HL-60 (cell line): ENCODE data around the gene LOXL1.

Source experiments
- DNase-seq, 2 experiments: peaks; one replicate each; pipeline ENCODE4 v3.0.0-alpha.2; 2010 to 2020; ENCODE audit warnings: low read depth in 1 of 2, low spot score in 1 of 2
- H3K27ac ChIP-seq: fragments of 250-450 bp; sonication (Bioruptor Pico); replicated peaks from 2 replicates; pipeline ENCODE4 v1.5.1; 2020; ENCODE audit warnings: mild to moderate bottlenecking, moderate library complexity
- H3K27me3 ChIP-seq: fragments of 250-450 bp; sonication (Bioruptor Pico); 2 replicates; pipeline ENCODE4 v1.5.1; 2021; ENCODE audit warnings: mild to moderate bottlenecking, moderate library complexity; ENCODE audit not compliant: insufficient read depth, poor library complexity, severe bottlenecking
- H3K4me3 ChIP-seq: replicated peaks from 2 replicates; pipeline ENCODE4 v1.5.1; 2011; ENCODE audit warnings: mild to moderate bottlenecking, control low read depth, low read length; ENCODE audit not compliant: insufficient read depth
- GABPA ChIP-seq: IDR thresholded peaks from 2 replicates; pipeline ENCODE4 v1.6.1; 2012; ENCODE audit warnings: low read depth
- POLR2AphosphoS5 ChIP-seq: IDR thresholded peaks from 2 replicates; pipeline ENCODE4 v1.6.1; 2012; ENCODE audit warnings: low read depth
- SPI1 ChIP-seq: IDR thresholded peaks from 2 replicates; pipeline ENCODE4 v1.6.1; 2012; ENCODE audit warnings: low read depth, mild to moderate bottlenecking, borderline replicate concordance
- TF ChIP-seq, protein P1 (sequence below): IDR thresholded peaks from 2 replicates; pipeline ENCODE4 v1.6.1; 2012; ENCODE audit warnings: low read depth; ENCODE audit not compliant: insufficient replicate concordance
- TF ChIP-seq, protein P2 (sequence below): IDR thresholded peaks from one replicate; pipeline ENCODE4 v1.5.1; 2011; ENCODE audit warnings: low read length, control low read depth, inconsistent platforms; ENCODE audit not compliant: insufficient read depth

The LOXL1 gene

DNA sequence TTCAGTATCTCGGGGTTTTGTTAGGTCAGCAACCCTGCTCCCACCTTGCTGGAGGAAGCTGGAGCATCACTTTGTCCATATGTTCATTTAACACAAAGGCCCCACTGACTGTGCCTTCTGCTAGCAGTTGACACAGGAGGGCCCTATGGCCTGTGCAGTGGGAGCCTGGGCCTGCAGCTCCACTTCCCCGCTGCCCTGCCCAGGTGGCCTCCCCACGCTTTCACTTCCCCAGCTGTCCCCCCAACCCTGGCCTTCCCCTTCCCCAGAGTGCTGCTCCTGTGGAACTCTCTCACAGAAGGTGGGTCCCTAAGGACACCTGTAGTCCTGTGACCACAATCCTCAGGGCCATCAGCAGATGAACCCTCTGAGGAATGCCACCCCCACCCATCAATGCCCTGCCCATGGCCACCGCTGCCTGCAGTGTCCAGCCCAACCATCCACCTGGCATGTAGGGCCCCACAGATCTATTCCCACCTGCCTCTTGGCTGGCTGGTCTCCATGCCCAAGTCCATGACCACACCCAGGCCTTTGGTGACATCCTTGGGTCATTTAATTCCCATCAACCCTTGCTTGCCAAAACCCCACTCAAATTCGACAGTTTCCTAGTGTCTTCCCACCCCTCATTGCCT lies 39.4 kb upstream of the LOXL1 start:
- Histone ChIP-seq H3K4me3 (no peak overlapping the region), H3K27me3 (peaks cover 2% of the 10 kb centered on the region), H3K27ac (no peak overlapping the region)
- TF ChIP-seq POLR2AphosphoS5: no peak
- TF ChIP-seq, protein P1, sequence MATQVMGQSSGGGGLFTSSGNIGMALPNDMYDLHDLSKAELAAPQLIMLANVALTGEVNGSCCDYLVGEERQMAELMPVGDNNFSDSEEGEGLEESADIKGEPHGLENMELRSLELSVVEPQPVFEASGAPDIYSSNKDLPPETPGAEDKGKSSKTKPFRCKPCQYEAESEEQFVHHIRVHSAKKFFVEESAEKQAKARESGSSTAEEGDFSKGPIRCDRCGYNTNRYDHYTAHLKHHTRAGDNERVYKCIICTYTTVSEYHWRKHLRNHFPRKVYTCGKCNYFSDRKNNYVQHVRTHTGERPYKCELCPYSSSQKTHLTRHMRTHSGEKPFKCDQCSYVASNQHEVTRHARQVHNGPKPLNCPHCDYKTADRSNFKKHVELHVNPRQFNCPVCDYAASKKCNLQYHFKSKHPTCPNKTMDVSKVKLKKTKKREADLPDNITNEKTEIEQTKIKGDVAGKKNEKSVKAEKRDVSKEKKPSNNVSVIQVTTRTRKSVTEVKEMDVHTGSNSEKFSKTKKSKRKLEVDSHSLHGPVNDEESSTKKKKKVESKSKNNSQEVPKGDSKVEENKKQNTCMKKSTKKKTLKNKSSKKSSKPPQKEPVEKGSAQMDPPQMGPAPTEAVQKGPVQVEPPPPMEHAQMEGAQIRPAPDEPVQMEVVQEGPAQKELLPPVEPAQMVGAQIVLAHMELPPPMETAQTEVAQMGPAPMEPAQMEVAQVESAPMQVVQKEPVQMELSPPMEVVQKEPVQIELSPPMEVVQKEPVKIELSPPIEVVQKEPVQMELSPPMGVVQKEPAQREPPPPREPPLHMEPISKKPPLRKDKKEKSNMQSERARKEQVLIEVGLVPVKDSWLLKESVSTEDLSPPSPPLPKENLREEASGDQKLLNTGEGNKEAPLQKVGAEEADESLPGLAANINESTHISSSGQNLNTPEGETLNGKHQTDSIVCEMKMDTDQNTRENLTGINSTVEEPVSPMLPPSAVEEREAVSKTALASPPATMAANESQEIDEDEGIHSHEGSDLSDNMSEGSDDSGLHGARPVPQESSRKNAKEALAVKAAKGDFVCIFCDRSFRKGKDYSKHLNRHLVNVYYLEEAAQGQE: no peak
- TF ChIP-seq SPI1: no peak
- TF ChIP-seq, protein P2, sequence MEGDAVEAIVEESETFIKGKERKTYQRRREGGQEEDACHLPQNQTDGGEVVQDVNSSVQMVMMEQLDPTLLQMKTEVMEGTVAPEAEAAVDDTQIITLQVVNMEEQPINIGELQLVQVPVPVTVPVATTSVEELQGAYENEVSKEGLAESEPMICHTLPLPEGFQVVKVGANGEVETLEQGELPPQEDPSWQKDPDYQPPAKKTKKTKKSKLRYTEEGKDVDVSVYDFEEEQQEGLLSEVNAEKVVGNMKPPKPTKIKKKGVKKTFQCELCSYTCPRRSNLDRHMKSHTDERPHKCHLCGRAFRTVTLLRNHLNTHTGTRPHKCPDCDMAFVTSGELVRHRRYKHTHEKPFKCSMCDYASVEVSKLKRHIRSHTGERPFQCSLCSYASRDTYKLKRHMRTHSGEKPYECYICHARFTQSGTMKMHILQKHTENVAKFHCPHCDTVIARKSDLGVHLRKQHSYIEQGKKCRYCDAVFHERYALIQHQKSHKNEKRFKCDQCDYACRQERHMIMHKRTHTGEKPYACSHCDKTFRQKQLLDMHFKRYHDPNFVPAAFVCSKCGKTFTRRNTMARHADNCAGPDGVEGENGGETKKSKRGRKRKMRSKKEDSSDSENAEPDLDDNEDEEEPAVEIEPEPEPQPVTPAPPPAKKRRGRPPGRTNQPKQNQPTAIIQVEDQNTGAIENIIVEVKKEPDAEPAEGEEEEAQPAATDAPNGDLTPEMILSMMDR: no peak
- no peak for TF ChIP-seq GABPA
- no peak for DNase-seq

DNA sequence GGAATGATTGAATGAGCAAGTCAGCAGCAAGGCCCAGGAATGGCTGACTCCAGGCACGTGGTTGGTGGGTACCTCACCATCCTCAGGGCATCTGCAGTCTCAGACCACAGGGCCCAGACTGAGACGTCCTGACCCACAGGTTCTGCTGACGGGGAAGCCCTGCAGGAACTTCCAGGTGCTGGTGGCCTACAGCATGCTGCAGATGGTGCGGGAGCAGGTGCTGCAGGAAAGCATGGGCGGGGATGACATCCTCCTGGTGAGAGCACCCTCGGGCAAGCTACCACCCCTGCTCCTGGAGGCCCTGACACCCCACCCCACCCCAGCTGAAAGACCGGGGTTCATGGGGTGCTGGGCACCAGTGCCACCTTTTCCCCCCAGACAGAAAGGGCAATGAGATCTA lies 38.8 kb upstream of the LOXL1 start:
- DNase-seq: no peak
- no peak overlapping the region for H3K27ac ChIP-seq
- peaks cover 2% of the 10 kb centered on the region for H3K27me3 ChIP-seq
- TF ChIP-seq SPI1 (no peak), POLR2AphosphoS5 (no peak), GABPA (no peak)
- TF ChIP-seq, protein P1: no peak
- TF ChIP-seq, protein P2: no peak
- no peak overlapping the region for H3K4me3 ChIP-seq

DNA sequence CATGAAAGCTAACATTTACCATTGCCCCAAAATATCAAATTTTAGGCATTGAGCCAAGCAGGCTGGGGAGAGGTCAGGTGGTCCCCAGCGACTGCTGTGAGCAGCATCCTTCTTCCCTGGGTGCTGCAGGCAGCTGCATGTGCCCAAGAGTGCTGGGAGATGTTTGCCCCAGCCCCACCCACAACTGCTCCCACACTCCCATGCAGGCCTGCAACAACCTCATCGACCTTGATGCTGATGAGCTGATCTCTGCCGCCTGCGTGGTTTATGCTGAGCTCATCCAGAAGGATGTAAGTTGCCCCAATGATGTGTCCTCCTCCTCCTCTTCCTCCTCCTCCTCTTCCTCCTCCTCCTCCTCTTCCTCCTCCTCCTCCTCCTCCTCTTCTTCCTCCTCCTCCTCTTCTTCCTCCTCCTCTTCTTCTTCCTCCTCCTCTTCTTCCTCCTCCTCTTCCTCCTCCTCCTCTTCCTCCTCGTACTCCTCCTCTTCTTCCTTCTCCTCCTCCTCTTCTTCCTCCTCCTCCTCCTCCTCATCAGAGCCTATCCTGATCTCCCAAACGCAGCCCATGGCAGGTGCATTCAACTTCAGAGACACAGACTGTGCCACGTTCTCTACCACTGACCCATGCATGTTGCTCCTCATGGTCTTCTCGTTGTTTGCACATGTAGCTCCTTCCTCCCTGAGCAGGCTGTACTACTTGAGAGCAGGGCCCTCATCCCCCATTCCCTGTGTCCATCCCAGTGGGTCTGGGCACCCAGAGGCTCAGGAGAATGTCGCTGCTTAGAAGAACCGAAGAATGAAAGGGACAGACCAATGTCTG lies 37.8 kb upstream of the LOXL1 start:
- Histone ChIP-seq H3K27ac (no peak overlapping the region), H3K4me3 (no peak overlapping the region), H3K27me3 (peaks cover 2% of the 10 kb centered on the region)
- DNase-seq: no peak
- TF ChIP-seq, protein P1: no peak
- TF ChIP-seq POLR2AphosphoS5 (no peak), GABPA (no peak), SPI1 (no peak)
- TF ChIP-seq, protein P2: no peak
